Stomach smooth muscle (tissue), 2 donors: ENCODE data around the gene CDH4.
A peak's percentile ranks its signal among the peaks of the same experiment; 100 is the strongest.

ENCODE experiments used
- H3K27ac ChIP-seq: one replicate; pipeline ENCODE4 v1.7.0; 2013; ENCODE audit warnings: mild to moderate bottlenecking, low read length, inconsistent platforms
- H3K27me3 ChIP-seq, 2 donors: one replicate each; pipeline ENCODE4 v1.7.0; 2013; ENCODE audit warnings: low read length in 2 of 2; ENCODE audit not compliant: insufficient read depth in 2 of 2, control insufficient read depth in 1 of 2
- H3K36me3 ChIP-seq, 2 donors: one replicate each; pipeline ENCODE4 v1.7.0; 2013; ENCODE audit warnings: low read length in 2 of 2; ENCODE audit not compliant: control insufficient read depth in 2 of 2, insufficient read depth in 2 of 2
- H3K4me1 ChIP-seq: one replicate; pipeline ENCODE4 v1.7.0; 2013; ENCODE audit warnings: low read length; ENCODE audit not compliant: control insufficient read depth, insufficient read depth
- H3K4me3 ChIP-seq, 2 donors: one replicate each; pipeline ENCODE4 v1.7.0; 2013; ENCODE audit warnings: low read length in 2 of 2
- H3K9ac ChIP-seq, 2 donors: one replicate each; pipeline ENCODE4 v1.7.0; 2013; ENCODE audit warnings: low read length in 2 of 2, mild to moderate bottlenecking in 1 of 2
- H3K9me3 ChIP-seq, 2 donors: one replicate each; pipeline ENCODE4 v1.7.0; 2013; ENCODE audit warnings: low read length in 2 of 2; ENCODE audit not compliant: control insufficient read depth in 2 of 2
- donor health status: healthy.
- donor health status: Pancreatic carcinoma.

Gene CDH4

DNA sequence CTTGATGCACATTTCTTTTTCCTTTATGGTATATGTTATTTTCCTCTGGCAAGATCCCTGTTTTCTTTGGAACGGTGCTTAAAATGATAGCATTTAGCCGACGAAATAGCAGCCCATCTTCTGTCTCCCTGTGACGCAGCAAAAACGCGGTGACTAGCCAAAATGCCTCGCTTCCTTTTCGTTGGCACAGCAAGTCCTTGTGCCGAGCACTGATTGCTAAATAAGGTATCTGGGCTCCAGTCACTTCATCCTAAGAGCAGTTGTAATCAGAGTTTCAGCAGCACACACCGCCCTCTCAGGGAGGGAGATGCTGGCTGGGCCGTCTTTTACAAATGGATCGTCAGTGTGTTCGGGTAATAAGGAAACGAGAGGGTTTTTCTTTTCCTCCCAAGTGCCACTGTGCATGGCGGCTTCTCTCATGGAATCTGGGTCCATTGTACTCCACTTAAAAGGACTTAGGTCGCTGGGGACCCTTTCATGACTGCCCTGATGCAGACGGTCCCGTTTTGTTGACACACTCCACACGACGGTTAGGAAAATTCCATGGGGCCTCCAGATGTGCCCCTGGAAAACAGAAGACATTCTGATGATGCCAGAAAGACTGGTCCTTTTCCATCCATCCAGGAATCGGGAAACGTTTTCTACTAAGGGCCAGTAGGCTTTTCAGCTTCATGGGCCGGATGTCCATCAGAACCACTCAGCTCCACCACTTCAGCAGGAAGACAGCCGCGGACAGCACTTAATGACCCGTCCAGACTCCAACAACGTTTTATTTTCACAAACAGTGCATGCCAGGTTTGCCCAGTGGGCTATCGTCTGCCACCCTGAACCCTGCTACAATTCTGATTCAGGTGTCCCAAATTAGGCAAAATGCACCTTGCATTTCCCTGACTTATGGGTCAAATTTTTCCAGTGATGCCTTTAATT is 185.5 kb downstream of the CDH4 start:
- Histone ChIP-seq H3K4me3 (peak overlapping the region in 1 of 2 donors; percentile 15), H3K27ac (no peak overlapping the region), H3K36me3 (no peaks in the 10 kb centered on the region), H3K9ac (no peak overlapping the region), H3K27me3 (peaks cover 4 to 16% of the 10 kb centered on the region in 2 donors), H3K9me3 (peaks cover 0 to 5% of the 10 kb centered on the region in 2 donors), H3K4me1 (peaks cover 7% of the 10 kb centered on the region)

- Histone ChIP-seq H3K4me3 (no peak overlapping the region), H3K9me3 (peaks cover 0 to 5% of the 10 kb centered on the region in 2 donors), H3K9ac (no peak overlapping the region), H3K27ac (no peak overlapping the region), H3K36me3 (no peaks in the 10 kb centered on the region), H3K4me1 (peaks cover 7% of the 10 kb centered on the region), H3K27me3 (peaks cover 7 to 16% of the 10 kb centered on the region in 2 donors)
These were observed 186.2 kb downstream of the CDH4 start for GRCh38 chr20:61438285-61438684.

GRCh38 chr20:61439251-61439650 is 187.2 kb downstream of the CDH4 start:
- peaks cover 7% of the 10 kb centered on the region for H3K4me1 ChIP-seq
- H3K27me3 ChIP-seq: peaks cover 7 to 11% of the 10 kb centered on the region in 2 donors
- no peak overlapping the region for H3K27ac ChIP-seq
- peaks cover 0 to 2% of the 10 kb centered on the region in 2 donors for H3K9me3 ChIP-seq
- no peak overlapping the region for H3K4me3 ChIP-seq
- H3K36me3 ChIP-seq: no peaks in the 10 kb centered on the region
- no peak overlapping the region for H3K9ac ChIP-seq

DNA sequence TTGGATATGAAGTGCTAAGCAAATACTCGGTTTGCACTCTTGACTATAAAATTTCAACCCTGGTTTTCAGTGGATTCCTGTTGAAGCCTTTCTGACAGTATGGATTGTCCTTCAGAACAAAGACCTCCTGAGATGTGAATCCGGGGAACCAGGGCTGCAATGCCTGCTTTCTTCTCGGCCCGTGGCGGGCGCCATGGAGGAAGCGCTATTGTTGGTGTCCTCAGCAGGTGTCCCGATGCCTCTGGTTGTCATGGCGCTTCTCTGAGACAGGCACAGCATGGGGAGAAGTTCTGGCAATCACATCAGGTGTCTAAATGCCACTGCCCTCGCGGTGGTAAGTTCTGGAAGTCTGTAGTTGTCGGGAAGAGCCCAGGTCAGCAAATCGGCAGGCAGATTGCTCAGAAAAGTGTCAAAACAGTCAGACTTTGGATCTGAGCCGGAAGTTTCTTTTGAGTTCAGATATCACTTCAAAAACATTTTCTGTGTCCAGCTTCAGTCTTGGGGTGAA is 188.5 kb downstream of the CDH4 start:
- peaks cover 7% of the 10 kb centered on the region for H3K4me1 ChIP-seq
- peaks cover 4 to 7% of the 10 kb centered on the region in 2 donors for H3K27me3 ChIP-seq
- H3K27ac ChIP-seq: no peak overlapping the region
- no peaks in the 10 kb centered on the region for H3K36me3 ChIP-seq
- H3K9ac ChIP-seq: no peak overlapping the region
- H3K9me3 ChIP-seq: peaks cover 0 to 2% of the 10 kb centered on the region in 2 donors
- no peak overlapping the region for H3K4me3 ChIP-seq

- Histone ChIP-seq H3K27ac (no peak overlapping the region), H3K27me3 (peaks cover 2 to 4% of the 10 kb centered on the region in 2 donors), H3K9ac (no peak overlapping the region), H3K4me1 (peaks cover 7% of the 10 kb centered on the region), H3K36me3 (no peaks in the 10 kb centered on the region), H3K9me3 (no peaks in the 10 kb centered on the region), H3K4me3 (no peak overlapping the region)
These were observed 189.5 kb downstream of the CDH4 start for GRCh38 chr20:61441537-61441936.

GRCh38 chr20:61442075-61442670 is 190.1 kb downstream of the CDH4 start:
- H3K4me1 ChIP-seq: peaks cover 5% of the 10 kb centered on the region
- no peaks in the 10 kb centered on the region for H3K36me3 ChIP-seq
- H3K9ac ChIP-seq: no peak overlapping the region

GRCh38 chr20:61442718-61443117 is 190.7 kb downstream of the CDH4 start:
- Histone ChIP-seq H3K4me3 (no peak overlapping the region), H3K9ac (no peak overlapping the region), H3K36me3 (no peaks in the 10 kb centered on the region), H3K27me3 (peaks cover 0 to 4% of the 10 kb centered on the region in 2 donors), H3K4me1 (no peaks in the 10 kb centered on the region), H3K27ac (no peak overlapping the region), H3K9me3 (no peaks in the 10 kb centered on the region)

More at GRCh38 chr20:61442075-61442670, 190.1 kb downstream of the CDH4 start:
- Histone ChIP-seq H3K27ac (no peak overlapping the region), H3K4me3 (no peak overlapping the region), H3K27me3 (peaks cover 0 to 4% of the 10 kb centered on the region in 2 donors), H3K9me3 (no peaks in the 10 kb centered on the region)

DNA sequence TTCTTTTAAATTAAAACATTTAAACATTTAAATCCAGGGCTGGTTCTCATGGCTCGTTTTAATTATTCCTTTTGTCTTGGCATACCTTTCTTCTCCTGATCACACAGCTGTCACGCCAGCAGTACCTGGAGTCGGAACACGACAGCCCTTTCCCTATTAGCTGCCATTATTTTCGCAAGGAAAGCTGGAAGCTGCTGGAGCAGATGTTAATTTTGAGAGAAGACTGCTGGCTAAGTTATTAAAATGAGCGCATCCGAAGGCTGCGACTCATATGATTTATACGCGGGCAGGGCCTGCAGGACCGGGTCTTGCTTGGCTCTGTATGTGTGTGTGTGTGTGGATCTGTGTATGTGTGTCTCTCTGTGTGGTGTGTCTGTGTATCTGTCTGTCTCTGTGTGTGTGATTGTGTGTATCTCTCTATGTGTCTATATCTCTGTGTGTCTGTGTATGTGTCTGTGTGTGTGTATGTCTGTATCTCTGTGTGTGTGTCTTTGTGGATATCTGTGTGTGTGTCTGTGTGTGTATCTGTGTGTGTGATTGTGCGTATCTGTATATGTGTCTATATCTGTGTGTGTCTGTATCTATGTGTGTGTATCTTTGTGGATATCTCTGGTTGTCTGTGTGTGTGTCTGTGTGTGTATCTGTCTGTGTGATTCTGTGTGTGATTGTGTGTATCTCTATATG is 191.5 kb downstream of the CDH4 start:
- peaks cover 0 to 4% of the 10 kb centered on the region in 2 donors for H3K27me3 ChIP-seq
- H3K36me3 ChIP-seq: no peaks in the 10 kb centered on the region
- H3K9me3 ChIP-seq: no peaks in the 10 kb centered on the region
- no peaks in the 10 kb centered on the region for H3K4me1 ChIP-seq
- no peak overlapping the region for H3K4me3 ChIP-seq
- H3K27ac ChIP-seq: no peak overlapping the region
- H3K9ac ChIP-seq: no peak overlapping the region

DNA sequence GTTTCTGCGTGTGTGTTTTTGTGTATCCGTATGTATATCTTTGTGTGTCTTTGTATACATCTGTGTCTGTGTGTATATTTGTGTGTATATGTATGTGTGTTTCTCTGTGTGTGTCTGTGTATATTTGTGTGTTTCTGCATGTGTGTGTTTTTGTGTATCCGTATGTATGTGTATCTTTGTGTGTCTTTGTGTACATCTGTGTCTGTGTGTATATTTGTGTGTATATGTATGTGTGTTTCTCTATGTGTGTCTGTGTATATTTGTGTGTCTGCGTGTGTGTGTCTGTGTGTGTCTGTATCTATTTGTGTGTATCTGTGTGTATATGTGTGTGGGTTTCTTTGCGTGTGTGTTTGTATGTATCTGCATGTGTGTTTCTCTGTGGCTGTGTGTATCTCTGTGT is 192.6 kb downstream of the CDH4 start:
- H3K27ac ChIP-seq: no peak overlapping the region
- H3K9me3 ChIP-seq: no peaks in the 10 kb centered on the region

DNA sequence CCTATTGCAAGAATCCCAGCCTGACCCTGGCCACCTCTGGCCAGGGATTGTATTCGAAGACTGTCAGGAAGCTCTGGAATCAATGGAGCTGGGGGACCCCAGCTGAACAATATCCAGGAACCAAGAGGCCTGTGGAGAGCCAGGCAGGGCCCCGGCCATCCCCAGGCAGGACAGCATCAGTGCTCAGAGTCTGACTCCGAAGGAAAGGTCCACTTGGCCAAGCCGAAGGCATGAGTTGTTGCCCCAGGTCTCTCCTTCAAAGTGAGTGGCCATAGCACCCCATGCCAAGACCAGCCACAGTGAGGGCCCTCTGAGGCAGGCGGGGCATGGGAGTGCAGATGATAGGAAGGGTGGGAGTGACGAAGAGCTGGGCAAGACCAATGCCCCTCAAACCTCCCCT is 193.1 kb downstream of the CDH4 start:
- H3K9me3 ChIP-seq: no peaks in the 10 kb centered on the region

More for the DNA sequence above, 192.6 kb downstream of the CDH4 start:
- Histone ChIP-seq H3K27me3 (peaks cover 3 to 4% of the 10 kb centered on the region in 2 donors), H3K4me3 (no peak overlapping the region), H3K36me3 (no peaks in the 10 kb centered on the region), H3K4me1 (no peaks in the 10 kb centered on the region), H3K9ac (no peak overlapping the region)

More for the DNA sequence above, 193.1 kb downstream of the CDH4 start:
- H3K27ac ChIP-seq: no peak overlapping the region
- peaks cover 3 to 4% of the 10 kb centered on the region in 2 donors for H3K27me3 ChIP-seq
- no peak overlapping the region for H3K4me3 ChIP-seq
- H3K9ac ChIP-seq: no peak overlapping the region
- no peaks in the 10 kb centered on the region for H3K36me3 ChIP-seq
- H3K4me1 ChIP-seq: no peaks in the 10 kb centered on the region
